Measurements from ENCODE around the gene ATAD5.
"Not testable (repeated sequence)": the region's sequence is repeated elsewhere in the genome, so short reads cannot be mapped to it uniquely, and the experiment has no call there.

The ATAD5 gene

DNA sequence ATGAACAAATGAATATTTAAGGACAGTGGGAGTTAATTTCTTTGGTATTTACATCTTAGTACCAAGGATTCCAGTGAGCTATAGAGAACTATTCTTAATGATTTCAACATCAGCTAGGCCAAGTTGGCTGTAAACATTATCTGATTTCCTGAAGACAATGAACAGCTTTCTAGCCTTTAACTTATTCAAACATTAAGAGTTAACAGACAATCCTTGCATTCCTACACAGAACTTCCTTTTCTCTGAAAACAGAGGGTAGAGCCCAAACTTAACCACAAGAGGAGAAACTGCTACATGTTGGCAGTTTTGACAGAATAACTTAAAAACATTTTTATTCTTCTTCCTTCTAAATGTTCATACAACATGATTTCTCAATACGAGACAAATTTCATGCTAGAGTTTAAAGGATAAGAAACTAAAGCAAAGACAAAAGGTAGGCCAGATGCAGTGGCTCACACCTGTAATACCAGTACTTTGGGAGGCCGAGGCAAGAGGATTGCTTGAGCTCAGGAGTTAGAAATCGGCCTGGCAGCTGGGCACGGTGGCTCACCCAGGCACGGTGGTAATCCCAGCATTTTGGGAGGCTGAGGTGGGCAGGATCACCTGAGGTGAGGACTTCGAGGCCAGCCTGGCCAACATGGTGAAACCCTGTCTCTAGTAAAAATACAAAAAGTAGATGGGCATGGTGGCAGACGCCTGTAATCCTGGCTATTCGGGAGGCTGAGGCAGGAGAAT is 11.6 kb upstream of the ATAD5 start:
- Histone ChIP-seq H3K4me1 (ENCODE audit: control insufficient read depth, low read length) (peaks cover 56% of the 10 kb centered on the region), H3K9me3 (ENCODE audit: control insufficient read depth, insufficient read depth, low read length) (no peaks in the 10 kb centered on the region), H3K27me3 (ENCODE audit: control insufficient read depth, low read length) (no peaks in the 10 kb centered on the region), H3K79me2 (ENCODE audit: control insufficient read depth, low read length) (peaks cover 93% of the 10 kb centered on the region), H3K4me3 (ENCODE audit: low read length) (peak overlapping the region; percentile 23), H3F3A (ENCODE audit: control insufficient read depth, insufficient read depth) (peaks cover 25% of the 10 kb centered on the region), H3K27ac (ENCODE audit: low read depth, low read length) (peak overlapping the region; percentile 83), H3K9me2 (replicated peaks; ENCODE audit: control insufficient read depth, low read length) (no peaks in the 10 kb centered on the region), H3K4me2 (ENCODE audit: low read length) (peak overlapping the region; percentile 96), H4K20me1 (ENCODE audit: control insufficient read depth, insufficient read depth, low read depth, low read length) (no peaks in the 10 kb centered on the region), H3K36me3 (ENCODE audit: control insufficient read depth, low read length) (peaks cover 38% of the 10 kb centered on the region)
- TF ChIP-seq, protein P1, sequence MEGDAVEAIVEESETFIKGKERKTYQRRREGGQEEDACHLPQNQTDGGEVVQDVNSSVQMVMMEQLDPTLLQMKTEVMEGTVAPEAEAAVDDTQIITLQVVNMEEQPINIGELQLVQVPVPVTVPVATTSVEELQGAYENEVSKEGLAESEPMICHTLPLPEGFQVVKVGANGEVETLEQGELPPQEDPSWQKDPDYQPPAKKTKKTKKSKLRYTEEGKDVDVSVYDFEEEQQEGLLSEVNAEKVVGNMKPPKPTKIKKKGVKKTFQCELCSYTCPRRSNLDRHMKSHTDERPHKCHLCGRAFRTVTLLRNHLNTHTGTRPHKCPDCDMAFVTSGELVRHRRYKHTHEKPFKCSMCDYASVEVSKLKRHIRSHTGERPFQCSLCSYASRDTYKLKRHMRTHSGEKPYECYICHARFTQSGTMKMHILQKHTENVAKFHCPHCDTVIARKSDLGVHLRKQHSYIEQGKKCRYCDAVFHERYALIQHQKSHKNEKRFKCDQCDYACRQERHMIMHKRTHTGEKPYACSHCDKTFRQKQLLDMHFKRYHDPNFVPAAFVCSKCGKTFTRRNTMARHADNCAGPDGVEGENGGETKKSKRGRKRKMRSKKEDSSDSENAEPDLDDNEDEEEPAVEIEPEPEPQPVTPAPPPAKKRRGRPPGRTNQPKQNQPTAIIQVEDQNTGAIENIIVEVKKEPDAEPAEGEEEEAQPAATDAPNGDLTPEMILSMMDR (IDR thresholded peaks at IDR 0.05; ENCODE audit: low read depth, low read length, poor library complexity, severe bottlenecking) = no peak
- TF ChIP-seq EZH2phosphoT487 (IDR thresholded peaks at IDR 0.05; ENCODE audit: borderline replicate concordance, low read length) = no peak

DNA sequence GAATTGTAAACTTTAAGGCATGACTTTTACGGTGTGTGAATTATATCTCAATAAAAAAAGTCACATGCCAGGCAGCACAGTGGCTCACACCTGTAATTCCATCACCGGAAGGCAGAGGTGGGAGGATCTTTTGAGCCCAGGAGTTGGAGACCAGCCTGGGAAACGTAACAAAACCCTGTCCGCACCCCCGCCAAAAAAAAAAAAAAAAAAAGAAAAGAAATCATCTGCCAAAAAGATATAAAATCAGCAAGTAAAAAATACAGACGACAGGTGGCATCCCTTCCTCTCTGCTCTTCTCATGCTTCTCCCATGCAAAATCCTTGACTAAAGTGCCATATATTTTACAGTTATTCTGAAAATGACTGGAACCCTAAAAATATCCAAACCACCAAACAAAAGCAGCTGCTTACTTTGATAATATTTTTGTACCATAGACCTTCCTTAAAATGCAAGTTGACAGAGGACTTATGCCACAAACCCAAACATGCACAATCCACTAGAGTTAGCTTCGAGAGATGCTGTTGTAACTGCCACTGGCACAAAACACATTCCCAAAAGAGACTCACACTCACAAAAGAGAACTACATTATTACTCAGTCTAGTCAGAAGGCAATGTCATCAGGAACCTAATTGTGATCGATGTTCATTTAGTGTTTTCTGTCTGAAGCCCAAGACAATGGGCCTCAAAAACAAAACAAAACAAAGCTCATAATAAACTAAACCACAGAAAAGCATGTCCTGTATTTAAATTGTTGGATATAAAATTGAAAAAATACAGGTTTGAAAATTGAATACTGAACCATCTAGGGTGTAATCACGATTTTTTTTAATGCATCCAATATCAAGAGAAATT is 9.7 kb upstream of the ATAD5 start:
- H3K79me2 ChIP-seq (ENCODE audit: control insufficient read depth, low read length) = peaks cover 73% of the 10 kb centered on the region
- peak overlapping the region; percentile 83 for H3K27ac ChIP-seq (ENCODE audit: low read depth, low read length)

DNA sequence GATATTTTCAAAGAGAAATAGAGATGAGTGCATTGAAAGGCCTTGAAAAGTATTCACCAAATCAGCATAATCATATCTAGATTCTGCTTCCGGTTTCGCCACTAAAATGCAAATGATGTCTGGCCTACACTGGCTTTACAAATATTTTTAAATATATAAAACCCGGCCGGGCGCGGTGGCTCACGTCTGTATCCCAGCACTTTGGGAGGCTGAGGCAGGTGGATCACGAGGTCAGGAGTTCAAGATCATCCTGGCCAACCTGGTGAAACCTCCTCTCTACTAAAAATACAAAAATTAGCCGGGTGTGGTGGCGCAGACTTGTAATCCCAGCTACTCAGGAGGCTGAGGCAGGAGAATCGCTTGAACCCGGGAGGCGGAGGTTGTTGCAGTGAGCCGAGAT is 8.8 kb upstream of the ATAD5 start:
- peaks cover 24% of the 10 kb centered on the region for H3F3A ChIP-seq (ENCODE audit: control insufficient read depth, insufficient read depth)
- H3K27ac ChIP-seq (ENCODE audit: low read depth, low read length) = peak overlapping the region; percentile 83
- peaks cover 65% of the 10 kb centered on the region for H3K79me2 ChIP-seq (ENCODE audit: control insufficient read depth, low read length)
- not testable (repeated sequence) for H3K9me2 ChIP-seq (replicated peaks; ENCODE audit: control insufficient read depth, low read length); H3K27me3 ChIP-seq (ENCODE audit: control insufficient read depth, low read length); H3K9me3 ChIP-seq (ENCODE audit: control insufficient read depth, insufficient read depth, low read length); H4K20me1 ChIP-seq (ENCODE audit: control insufficient read depth, insufficient read depth, low read depth, low read length)
- peak overlapping the region; percentile 96 for H3K4me2 ChIP-seq (ENCODE audit: low read length)
- H3K4me1 ChIP-seq (ENCODE audit: control insufficient read depth, low read length) = peaks cover 60% of the 10 kb centered on the region
- H3K4me3 ChIP-seq (ENCODE audit: low read length) = peak overlapping the region; percentile 83
- peaks cover 30% of the 10 kb centered on the region for H3K36me3 ChIP-seq (ENCODE audit: control insufficient read depth, low read length)

More for the DNA sequence above, 9.7 kb upstream of the ATAD5 start:
- H3K36me3 ChIP-seq (ENCODE audit: control insufficient read depth, low read length) = peaks cover 32% of the 10 kb centered on the region
- no peak for TF ChIP-seq EZH2phosphoT487 (IDR thresholded peaks at IDR 0.05; ENCODE audit: borderline replicate concordance, low read length)
- TF ChIP-seq, protein P1 (IDR thresholded peaks at IDR 0.05; ENCODE audit: low read depth, low read length, poor library complexity, severe bottlenecking) = no peak
- H3K4me3 ChIP-seq (ENCODE audit: low read length) = peak overlapping the region; percentile 83
- H3K4me1 ChIP-seq (ENCODE audit: control insufficient read depth, low read length) = peaks cover 61% of the 10 kb centered on the region
- peaks cover 24% of the 10 kb centered on the region for H3F3A ChIP-seq (ENCODE audit: control insufficient read depth, insufficient read depth)
- no peaks in the 10 kb centered on the region for H3K9me3 ChIP-seq (ENCODE audit: control insufficient read depth, insufficient read depth, low read length)
- no peaks in the 10 kb centered on the region for H3K27me3 ChIP-seq (ENCODE audit: control insufficient read depth, low read length)
- H3K9me2 ChIP-seq (replicated peaks; ENCODE audit: control insufficient read depth, low read length) = no peaks in the 10 kb centered on the region
- peak overlapping the region; percentile 96 for H3K4me2 ChIP-seq (ENCODE audit: low read length)
- no peaks in the 10 kb centered on the region for H4K20me1 ChIP-seq (ENCODE audit: control insufficient read depth, insufficient read depth, low read depth, low read length)

DNA sequence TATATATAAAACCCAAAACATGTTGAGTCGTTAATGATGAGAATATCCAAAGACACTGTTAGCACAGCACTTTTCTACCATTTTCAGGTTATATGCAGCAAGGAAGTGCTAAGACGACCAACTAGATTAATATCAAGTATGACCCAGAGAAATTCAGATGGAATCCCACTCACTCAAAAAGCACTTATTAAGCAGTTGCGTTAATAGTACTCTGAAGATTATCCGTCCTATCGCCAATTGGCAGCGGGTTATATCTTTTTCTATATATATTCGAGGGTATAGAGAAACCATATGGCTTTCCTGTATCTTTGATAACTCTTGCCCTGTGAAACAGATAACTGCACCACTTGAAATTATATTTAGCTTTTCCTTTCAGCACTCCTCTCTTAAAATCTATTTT is 8.3 kb upstream of the ATAD5 start:
- no peaks in the 10 kb centered on the region for H3K27me3 ChIP-seq (ENCODE audit: control insufficient read depth, low read length)
- H3K4me2 ChIP-seq (ENCODE audit: low read length) = peak overlapping the region; percentile 96
- peaks cover 30% of the 10 kb centered on the region for H3K36me3 ChIP-seq (ENCODE audit: control insufficient read depth, low read length)
- H3K4me1 ChIP-seq (ENCODE audit: control insufficient read depth, low read length) = peaks cover 55% of the 10 kb centered on the region
- peaks cover 60% of the 10 kb centered on the region for H3K79me2 ChIP-seq (ENCODE audit: control insufficient read depth, low read length)
- peak overlapping the region; percentile 83 for H3K27ac ChIP-seq (ENCODE audit: low read depth, low read length)
- TF ChIP-seq EZH2phosphoT487 (IDR thresholded peaks at IDR 0.05; ENCODE audit: borderline replicate concordance, low read length) = no peak
- TF ChIP-seq, protein P1 (IDR thresholded peaks at IDR 0.05; ENCODE audit: low read depth, low read length, poor library complexity, severe bottlenecking) = no peak
- peaks cover 24% of the 10 kb centered on the region for H3F3A ChIP-seq (ENCODE audit: control insufficient read depth, insufficient read depth)
- H4K20me1 ChIP-seq (ENCODE audit: control insufficient read depth, insufficient read depth, low read depth, low read length) = no peaks in the 10 kb centered on the region
- H3K9me2 ChIP-seq (replicated peaks; ENCODE audit: control insufficient read depth, low read length) = no peaks in the 10 kb centered on the region
- no peaks in the 10 kb centered on the region for H3K9me3 ChIP-seq (ENCODE audit: control insufficient read depth, insufficient read depth, low read length)
- H3K4me3 ChIP-seq (ENCODE audit: low read length) = peak overlapping the region; percentile 83

All from DOHH2 (cell line).